SK-N-SH treated with all-trans-retinoic acid at 6 μM for 48 hours (cell line): ENCODE results near the gene FGFR3.

ENCODE experiments used
- ATAC-seq: fragments of 200-7000 bp; cut with Tn5 transposase; 3 replicates; pipeline ENCODE4 v1.9.1; 2020; ENCODE audit warnings: mild to moderate bottlenecking, moderate library complexity
- ARNTL ChIP-seq: fragments of 450-650 bp; formaldehyde crosslinking; IDR thresholded peaks from 2 replicates; pipeline ENCODE4 v1.5.0; 2020; ENCODE audit warnings: low read depth, mild to moderate bottlenecking, moderate library complexity, borderline replicate concordance
- BACH2 ChIP-seq: fragments of 250-450 bp; sonication (Bioruptor Pico); IDR thresholded peaks from 2 replicates; pipeline ENCODE4 v1.9.0; 2021; ENCODE audit warnings: mild to moderate bottlenecking, borderline replicate concordance
- CREB5 ChIP-seq: fragments of 250-450 bp; sonication (Bioruptor Pico); IDR thresholded peaks from 2 replicates; pipeline ENCODE4 v1.5.1; 2020; ENCODE audit warnings: low read depth, mild to moderate bottlenecking, moderate library complexity
- CSDC2 ChIP-seq: fragments of 250-450 bp; sonication (Bioruptor Pico); IDR thresholded peaks from 2 replicates; pipeline ENCODE4 v1.5.0; 2020; ENCODE audit warnings: mild to moderate bottlenecking, moderate library complexity
- CSRNP3 ChIP-seq: fragments of 250-450 bp; sonication (Bioruptor Pico); IDR thresholded peaks from 2 replicates; pipeline ENCODE4 v1.5.1; 2021; ENCODE audit warnings: mild to moderate bottlenecking, moderate library complexity
- ESRRG ChIP-seq: fragments of 250-450 bp; sonication (Bioruptor Pico); IDR thresholded peaks from 2 replicates; pipeline ENCODE4 v1.6.1; 2021; ENCODE audit warnings: mild to moderate bottlenecking
- ISL1 ChIP-seq: fragments of 250-450 bp; sonication (Bioruptor Pico); IDR thresholded peaks from 2 replicates; pipeline ENCODE4 v2.1.2; 2022; ENCODE audit warnings: mild to moderate bottlenecking, moderate library complexity
- OSR1 ChIP-seq: fragments of 250-450 bp; sonication (Bioruptor Pico); IDR thresholded peaks from 2 replicates; pipeline ENCODE4 v1.8.0; 2022; ENCODE audit warnings: moderate library complexity, mild to moderate bottlenecking, inconsistent platforms
- PATZ1 ChIP-seq: fragments of 250-450 bp; sonication (Bioruptor Pico); IDR thresholded peaks from 2 replicates; pipeline ENCODE4 v1.8.0; 2020; ENCODE audit warnings: mild to moderate bottlenecking, moderate library complexity, borderline replicate concordance
- POU6F1 ChIP-seq: fragments of 250-450 bp; sonication (Bioruptor Pico); IDR thresholded peaks from 2 replicates; pipeline ENCODE4 v1.8.0; 2021; ENCODE audit warnings: low read depth, mild to moderate bottlenecking, moderate library complexity, borderline replicate concordance
- PPARA ChIP-seq: fragments of 250-450 bp; sonication (Bioruptor Pico); IDR thresholded peaks from 2 replicates; pipeline ENCODE4 v1.5.0; 2020; ENCODE audit warnings: mild to moderate bottlenecking, borderline replicate concordance
- TCF4 ChIP-seq: fragments of 250-450 bp; sonication (Bioruptor Pico); IDR thresholded peaks from 2 replicates; pipeline ENCODE4 v1.8.0; 2021; ENCODE audit warnings: mild to moderate bottlenecking, moderate library complexity, borderline replicate concordance
- TSHZ2 ChIP-seq: fragments of 250-450 bp; sonication (Bioruptor Pico); IDR thresholded peaks from 2 replicates; pipeline ENCODE4 v1.5.0; 2020; ENCODE audit warnings: mild to moderate bottlenecking, moderate library complexity
- ZFP3 ChIP-seq: fragments of 250-450 bp; sonication (Bioruptor Pico); IDR thresholded peaks from 2 replicates; pipeline ENCODE4 v1.5.0; 2020; ENCODE audit warnings: mild to moderate bottlenecking, moderate library complexity
- ZNF565 ChIP-seq: fragments of 450-650 bp; formaldehyde crosslinking; conservative IDR thresholded peaks from 2 replicates; pipeline ENCODE4 v1.5.0; 2020; ENCODE audit warnings: low read depth, mild to moderate bottlenecking, moderate library complexity
- ZNF70 ChIP-seq: fragments of 450-650 bp; formaldehyde crosslinking; IDR thresholded peaks from 2 replicates; pipeline ENCODE4 v1.5.0; 2020; ENCODE audit warnings: mild to moderate bottlenecking, moderate library complexity
- ZNF8 ChIP-seq: fragments of 450-650 bp; formaldehyde crosslinking; IDR thresholded peaks from 2 replicates; pipeline ENCODE4 v1.5.0; 2020; ENCODE audit warnings: mild to moderate bottlenecking, moderate library complexity

Gene FGFR3

GRCh38 chr4:1749826-1750225 lies 43.3 kb upstream of the FGFR3 start (continued):
- no peak for TF ChIP-seq PATZ1 (CRISPR knock-in tag)
- TF ChIP-seq POU6F1 (CRISPR knock-in tag), result no peak
- TF ChIP-seq TCF4 (CRISPR knock-in tag), result no peak

- ATAC-seq, result no peak
- no peak for TF ChIP-seq OSR1
- no peak for TF ChIP-seq ZFP3 (CRISPR knock-in tag)
- no peak for TF ChIP-seq PATZ1 (CRISPR knock-in tag)
- no peak for TF ChIP-seq CSDC2 (CRISPR knock-in tag)
- no peak for TF ChIP-seq ZNF70 (CRISPR knock-in tag)
- TF ChIP-seq ARNTL (CRISPR knock-in tag), result no peak
- TF ChIP-seq CREB5 (CRISPR knock-in tag), result no peak
- no peak for TF ChIP-seq ZNF8 (CRISPR knock-in tag)
- no peak for TF ChIP-seq PPARA
- no peak for TF ChIP-seq ESRRG
- TF ChIP-seq ISL1 (CRISPR knock-in tag), result no peak
- no peak for TF ChIP-seq ZNF565
- TF ChIP-seq BACH2 (CRISPR knock-in tag), result no peak
- no peak for TF ChIP-seq CSRNP3
These were observed 42.5 kb upstream of the FGFR3 start for GRCh38 chr4:1750381-1751154.

- ATAC-seq, result no peak
- TF ChIP-seq ARNTL (CRISPR knock-in tag) (no peak), TSHZ2 (CRISPR knock-in tag) (no peak), PPARA (no peak), POU6F1 (CRISPR knock-in tag) (no peak), CSDC2 (CRISPR knock-in tag) (no peak)
These were observed 41.8 kb upstream of the FGFR3 start for GRCh38 chr4:1751155-1751918.
